ENCODE measurements around the gene RPL36A. TPM values are rescaled to one million over a fixed set of nuclear protein-coding genes. Genes with fewer than 3 reads are reported as not detected.
A peak's percentile ranks its signal among the peaks of the same experiment; 100 is the strongest.

RPL36A gene
- total and polyA plus RNA-seq, 3 donors from 2014 or later: 177 to 619 (median 507) TPM

DNA sequence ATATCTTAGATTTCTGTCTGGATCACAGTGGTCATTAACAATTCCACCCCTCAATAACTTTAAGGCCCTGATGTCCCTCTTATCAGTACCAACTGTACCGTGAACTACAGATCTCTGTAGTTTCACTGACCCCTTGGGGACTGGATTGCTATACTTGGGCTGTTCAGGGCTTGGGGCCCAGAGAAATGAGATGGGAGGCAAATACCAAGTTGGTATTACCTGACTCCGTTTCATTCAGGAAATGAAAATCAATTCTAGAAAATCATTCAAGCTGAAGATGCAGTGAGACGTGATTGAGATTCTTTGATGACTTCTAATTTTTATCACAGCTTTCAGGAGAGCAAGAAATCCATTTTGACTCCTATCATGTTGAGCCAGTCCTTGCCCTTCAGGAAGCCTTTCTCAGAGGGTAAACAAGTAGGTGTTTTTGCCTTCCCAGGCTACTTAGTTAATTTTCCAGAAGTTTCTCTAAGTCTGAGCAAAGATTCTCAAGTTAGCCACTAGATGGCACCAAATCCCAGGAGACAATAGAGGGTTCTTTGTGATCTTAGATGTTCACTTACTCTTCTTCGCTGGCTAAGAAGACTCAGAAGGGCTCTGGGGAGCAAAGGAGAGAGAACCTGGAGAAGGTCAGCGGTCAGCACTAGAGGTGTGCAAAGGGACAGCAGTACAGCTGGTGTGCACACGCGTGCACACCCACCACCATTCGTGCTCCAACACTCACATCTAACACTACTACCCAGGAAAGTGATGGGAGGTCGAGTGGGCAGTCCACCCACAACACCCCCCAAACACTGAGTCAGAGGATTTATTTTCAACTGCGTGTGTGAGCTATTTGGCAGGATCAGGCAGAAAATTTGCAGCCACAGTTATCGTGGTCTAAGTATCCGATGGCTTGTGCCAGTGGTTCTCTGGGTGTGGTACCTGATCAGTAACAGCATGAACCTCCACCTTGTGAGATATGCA, 24.7 kb downstream of the RPL36A start:
- DNase-seq: peak; percentile 15
- Histone ChIP-seq H3K4me3 (no peak overlapping the region), H3K4me1 (peaks cover 5% of the 10 kb centered on the region), H3K27me3 (no peaks in the 10 kb centered on the region), H3K9me3 (no peaks in the 10 kb centered on the region), H3K27ac (peak overlapping the region; percentile 83 to 85), H3K36me3 (ENCODE audit: low read depth, missing control alignments) (no peaks in the 10 kb centered on the region)
- 28 to 44% methylated on average over 5 to 12 of the region's 12 CpGs for WGBS, 2 donors
- intact Hi-C loops (cut with DNase I; ENCODE audit: low total_unique reads): no loop called here
- TF ChIP-seq POLR2A (IDR thresholded peaks at IDR 0.05): no peak
- TF ChIP-seq, protein P1, sequence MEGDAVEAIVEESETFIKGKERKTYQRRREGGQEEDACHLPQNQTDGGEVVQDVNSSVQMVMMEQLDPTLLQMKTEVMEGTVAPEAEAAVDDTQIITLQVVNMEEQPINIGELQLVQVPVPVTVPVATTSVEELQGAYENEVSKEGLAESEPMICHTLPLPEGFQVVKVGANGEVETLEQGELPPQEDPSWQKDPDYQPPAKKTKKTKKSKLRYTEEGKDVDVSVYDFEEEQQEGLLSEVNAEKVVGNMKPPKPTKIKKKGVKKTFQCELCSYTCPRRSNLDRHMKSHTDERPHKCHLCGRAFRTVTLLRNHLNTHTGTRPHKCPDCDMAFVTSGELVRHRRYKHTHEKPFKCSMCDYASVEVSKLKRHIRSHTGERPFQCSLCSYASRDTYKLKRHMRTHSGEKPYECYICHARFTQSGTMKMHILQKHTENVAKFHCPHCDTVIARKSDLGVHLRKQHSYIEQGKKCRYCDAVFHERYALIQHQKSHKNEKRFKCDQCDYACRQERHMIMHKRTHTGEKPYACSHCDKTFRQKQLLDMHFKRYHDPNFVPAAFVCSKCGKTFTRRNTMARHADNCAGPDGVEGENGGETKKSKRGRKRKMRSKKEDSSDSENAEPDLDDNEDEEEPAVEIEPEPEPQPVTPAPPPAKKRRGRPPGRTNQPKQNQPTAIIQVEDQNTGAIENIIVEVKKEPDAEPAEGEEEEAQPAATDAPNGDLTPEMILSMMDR (IDR thresholded peaks at IDR 0.05): peak; percentile 52 to 58 (median 55)

DNA sequence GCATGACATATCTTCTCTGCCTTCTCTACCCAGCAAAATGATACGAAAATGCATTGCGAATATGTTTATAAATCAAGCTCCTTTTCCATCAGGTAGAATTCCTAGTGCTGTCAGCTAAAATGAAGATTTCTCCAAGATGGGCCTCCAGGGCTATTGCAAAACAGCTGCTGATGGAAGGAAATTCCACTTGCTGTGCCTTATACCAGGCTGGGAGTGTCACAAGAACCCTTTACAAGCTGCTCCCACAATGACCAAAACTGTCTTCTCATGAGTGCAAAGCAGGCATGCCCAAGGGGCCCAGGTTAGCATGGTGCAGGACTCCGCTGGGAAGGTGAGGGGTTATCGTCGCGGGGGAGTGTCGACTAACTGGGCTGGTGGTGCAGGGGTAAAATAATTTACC, 25.9 kb downstream of the RPL36A start:
- peaks cover 5% of the 10 kb centered on the region for H3K4me1 ChIP-seq

DNA sequence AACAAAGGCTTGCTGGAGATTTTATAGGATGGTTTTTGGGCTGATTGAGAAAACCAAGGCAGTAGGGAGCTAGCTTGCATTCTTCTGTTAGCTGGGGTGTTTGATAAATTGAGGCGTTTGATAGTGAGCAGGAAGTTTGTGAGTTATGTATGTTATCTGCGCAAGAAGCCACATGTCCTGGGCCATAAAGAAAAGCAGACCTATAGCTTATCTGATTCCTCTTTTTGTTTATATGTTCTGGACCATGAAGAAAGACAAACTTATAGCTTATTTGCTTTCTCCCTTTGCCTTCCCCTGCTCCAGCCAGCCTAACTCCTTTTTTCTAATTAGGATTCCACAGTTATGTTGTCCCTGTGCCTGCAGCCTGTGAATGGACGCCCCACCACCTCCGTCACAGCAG, 26.4 kb downstream of the RPL36A start:
- no peaks in the 10 kb centered on the region for H3K36me3 ChIP-seq (ENCODE audit: low read depth, missing control alignments)
- intact Hi-C loops (cut with DNase I; ENCODE audit: low total_unique reads): no loop called here

More for the DNA sequence above, 25.9 kb downstream of the RPL36A start:
- H3K4me3 ChIP-seq: no peak overlapping the region
- intact Hi-C loops (cut with DNase I; ENCODE audit: low total_unique reads): no loop called here
- no peaks in the 10 kb centered on the region for H3K9me3 ChIP-seq
- no peaks in the 10 kb centered on the region for H3K27me3 ChIP-seq
- no peak for DNase-seq
- 61 to 64% methylated on average over 7 of the region's 7 CpGs for WGBS, 2 donors
- TF ChIP-seq, protein P1 (IDR thresholded peaks at IDR 0.05): no peak
- no peak for TF ChIP-seq POLR2A (IDR thresholded peaks at IDR 0.05)
- no peak overlapping the region for H3K27ac ChIP-seq
- H3K36me3 ChIP-seq (ENCODE audit: low read depth, missing control alignments): no peaks in the 10 kb centered on the region

DNA sequence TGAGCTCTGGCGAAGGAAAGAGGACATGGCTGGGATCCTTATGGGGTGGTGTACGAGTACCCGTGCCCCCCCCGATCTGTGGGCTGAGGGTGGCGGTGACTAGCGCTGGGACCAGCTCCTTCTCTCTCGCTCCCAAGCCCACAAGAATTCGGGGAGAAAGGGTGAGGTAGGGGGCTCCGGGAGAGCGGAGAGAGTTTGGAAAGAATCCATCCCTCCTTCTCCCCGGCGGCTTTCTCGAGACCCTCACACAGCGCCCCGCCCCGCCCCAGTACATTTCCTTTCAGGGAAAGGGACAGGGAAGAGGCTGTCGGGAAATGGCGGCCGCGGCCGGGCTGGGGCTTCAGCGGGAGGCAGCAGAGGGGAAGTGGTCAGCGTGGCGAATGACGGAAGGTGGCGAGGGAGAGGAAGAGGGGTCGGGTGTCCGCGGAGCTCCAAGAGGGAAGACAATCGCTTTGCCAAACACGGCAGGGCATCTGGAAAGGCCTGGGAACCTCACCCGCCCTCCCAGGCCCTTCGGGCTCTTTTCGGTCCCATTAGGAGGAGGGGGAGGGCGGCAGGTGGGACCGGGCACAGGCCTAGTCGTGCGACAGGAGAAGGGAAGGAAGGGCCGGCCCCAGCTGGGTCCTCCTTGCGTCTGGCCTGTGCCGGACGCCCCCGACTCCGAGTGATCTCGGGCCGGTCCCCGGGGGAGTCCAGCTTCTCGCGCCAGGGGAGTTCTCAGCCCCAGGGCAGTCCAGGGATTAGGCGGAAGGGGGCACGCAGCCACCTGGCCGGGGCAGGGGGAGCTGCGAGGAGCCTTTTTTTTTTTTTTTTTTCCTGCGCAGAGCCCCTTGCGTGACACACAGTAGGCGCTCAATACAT, 27.4 kb downstream of the RPL36A start:
- intact Hi-C loops (cut with DNase I; ENCODE audit: low total_unique reads): no loop called here
- H3K36me3 ChIP-seq (ENCODE audit: low read depth, missing control alignments): no peaks in the 10 kb centered on the region
- H3K27ac ChIP-seq: peak overlapping the region; percentile 92 to 96
- peak; percentile 65 for DNase-seq
- H3K4me1 ChIP-seq: no peaks in the 10 kb centered on the region
- 0 to 1% methylated on average over 6 to 30 of the region's 56 CpGs for WGBS, 2 donors
- no peaks in the 10 kb centered on the region for H3K9me3 ChIP-seq
- no peaks in the 10 kb centered on the region for H3K27me3 ChIP-seq
- TF ChIP-seq POLR2A (IDR thresholded peaks at IDR 0.05): no peak
- TF ChIP-seq, protein P1 (IDR thresholded peaks at IDR 0.05): no peak
- peak overlapping the region; percentile 44 to 74 for H3K4me3 ChIP-seq

More for the DNA sequence above, 26.4 kb downstream of the RPL36A start:
- Histone ChIP-seq H3K27me3 (no peaks in the 10 kb centered on the region), H3K9me3 (no peaks in the 10 kb centered on the region), H3K4me1 (peaks cover 1% of the 10 kb centered on the region), H3K4me3 (no peak overlapping the region), H3K27ac (peak overlapping the region in 1 of 2 donors; percentile 92)
- 32 to 33% methylated on average over 4 of the region's 4 CpGs for WGBS, 2 donors
- DNase-seq: peak; percentile 19
- TF ChIP-seq, protein P1 (IDR thresholded peaks at IDR 0.05): no peak
- no peak for TF ChIP-seq POLR2A (IDR thresholded peaks at IDR 0.05)

Data from testis (tissue), 3 donors.